Mucosa of stomach (tissue), 1 donor: ENCODE results near the gene PXDN.
"Not testable (repeated sequence)": the region's sequence is repeated elsewhere in the genome, so short reads cannot be mapped to it uniquely, and the experiment has no call there.

Experiments used
- H3K27me3 ChIP-seq: one replicate; pipeline ENCODE4 v1.7.0; 2013; ENCODE audit warnings: mild to moderate bottlenecking, low read length; ENCODE audit not compliant: control insufficient read depth, insufficient read depth
- H3K36me3 ChIP-seq: one replicate; pipeline ENCODE4 v1.7.0; 2013; ENCODE audit warnings: low read length; ENCODE audit not compliant: control insufficient read depth, insufficient read depth
- H3K4me1 ChIP-seq: one replicate; pipeline ENCODE4 v1.7.0; 2013; ENCODE audit warnings: mild to moderate bottlenecking, low read length; ENCODE audit not compliant: control insufficient read depth, insufficient read depth
- H3K4me3 ChIP-seq: one replicate; pipeline ENCODE4 v1.7.0; 2013; ENCODE audit warnings: low read length
- H3K9ac ChIP-seq: one replicate; pipeline ENCODE4 v1.7.0; 2013; ENCODE audit warnings: mild to moderate bottlenecking, low read length, moderate library complexity
- H3K9me3 ChIP-seq: one replicate; pipeline ENCODE4 v1.7.0; 2013; ENCODE audit warnings: mild to moderate bottlenecking, low read length, moderate library complexity; ENCODE audit not compliant: control insufficient read depth
- donor health status: Pancreatic carcinoma.

The PXDN gene

GRCh38 chr2:1718339-1719220 is 25.7 kb downstream of the PXDN start:
- Histone ChIP-seq H3K4me3 (no peak overlapping the region), H3K27me3 (no peaks in the 10 kb centered on the region), H3K9me3 (no peaks in the 10 kb centered on the region), H3K4me1 (no peaks in the 10 kb centered on the region), H3K9ac (no peak overlapping the region), H3K36me3 (no peaks in the 10 kb centered on the region)

GRCh38 chr2:1717113-1717512 is 27.2 kb downstream of the PXDN start:
- Histone ChIP-seq H3K4me3 (no peak overlapping the region), H3K27me3 (no peaks in the 10 kb centered on the region), H3K9ac (no peak overlapping the region), H3K9me3 (no peaks in the 10 kb centered on the region), H3K4me1 (no peaks in the 10 kb centered on the region), H3K36me3 (no peaks in the 10 kb centered on the region)

- H3K9me3 ChIP-seq: no peaks in the 10 kb centered on the region
- H3K27me3 ChIP-seq: no peaks in the 10 kb centered on the region
- H3K9ac ChIP-seq: no peak overlapping the region
- no peaks in the 10 kb centered on the region for H3K36me3 ChIP-seq
- H3K4me1 ChIP-seq: no peaks in the 10 kb centered on the region
- H3K4me3 ChIP-seq: no peak overlapping the region
Measured at GRCh38 chr2:1716441-1716840, 27.9 kb downstream of the PXDN start.

GRCh38 chr2:1716014-1716305 is 28.4 kb downstream of the PXDN start:
- H3K4me1 ChIP-seq, H3K9ac ChIP-seq, H3K36me3 ChIP-seq, H3K4me3 ChIP-seq, H3K27me3 ChIP-seq, H3K9me3 ChIP-seq: not testable (repeated sequence)

GRCh38 chr2:1715184-1716013 is 28.9 kb downstream of the PXDN start:
- no peaks in the 10 kb centered on the region for H3K36me3 ChIP-seq
- H3K27me3 ChIP-seq: no peaks in the 10 kb centered on the region
- no peak overlapping the region for H3K9ac ChIP-seq
- H3K4me1 ChIP-seq: no peaks in the 10 kb centered on the region
- no peak overlapping the region for H3K4me3 ChIP-seq
- no peaks in the 10 kb centered on the region for H3K9me3 ChIP-seq

GRCh38 chr2:1714291-1715064 is 29.8 kb downstream of the PXDN start:
- Histone ChIP-seq H3K36me3 (no peaks in the 10 kb centered on the region), H3K9ac (no peak overlapping the region), H3K4me3 (no peak overlapping the region), H3K9me3 (no peaks in the 10 kb centered on the region), H3K27me3 (no peaks in the 10 kb centered on the region), H3K4me1 (no peaks in the 10 kb centered on the region)

- H3K9ac ChIP-seq: no peak overlapping the region
- H3K27me3 ChIP-seq: no peaks in the 10 kb centered on the region
- H3K9me3 ChIP-seq: no peaks in the 10 kb centered on the region
- H3K36me3 ChIP-seq: no peaks in the 10 kb centered on the region
- H3K4me3 ChIP-seq: no peak overlapping the region
- H3K4me1 ChIP-seq: no peaks in the 10 kb centered on the region
Measured at GRCh38 chr2:1713839-1714236, 30.5 kb downstream of the PXDN start.

- no peaks in the 10 kb centered on the region for H3K9me3 ChIP-seq
- H3K36me3 ChIP-seq: no peaks in the 10 kb centered on the region
- H3K4me3 ChIP-seq: no peak overlapping the region
- peaks cover 1% of the 10 kb centered on the region for H3K4me1 ChIP-seq
- H3K27me3 ChIP-seq: no peaks in the 10 kb centered on the region
- no peak overlapping the region for H3K9ac ChIP-seq
Measured at GRCh38 chr2:1713142-1713838, 31.0 kb downstream of the PXDN start.

GRCh38 chr2:1709946-1710560 is 34.3 kb downstream of the PXDN start:
- Histone ChIP-seq H3K36me3 (no peaks in the 10 kb centered on the region), H3K27me3 (no peaks in the 10 kb centered on the region), H3K9ac (no peak overlapping the region), H3K4me3 (no peak overlapping the region), H3K9me3 (no peaks in the 10 kb centered on the region), H3K4me1 (peaks cover 10% of the 10 kb centered on the region)

- no peaks in the 10 kb centered on the region for H3K9me3 ChIP-seq
- H3K4me1 ChIP-seq: peaks cover 10% of the 10 kb centered on the region
- no peak overlapping the region for H3K9ac ChIP-seq
- no peaks in the 10 kb centered on the region for H3K36me3 ChIP-seq
- H3K4me3 ChIP-seq: no peak overlapping the region
- H3K27me3 ChIP-seq: no peaks in the 10 kb centered on the region
Measured at GRCh38 chr2:1709335-1709605, 35.0 kb downstream of the PXDN start.

GRCh38 chr2:1708476-1709334 is 35.6 kb downstream of the PXDN start:
- Histone ChIP-seq H3K4me1 (peaks cover 10% of the 10 kb centered on the region), H3K9ac (no peak overlapping the region), H3K9me3 (no peaks in the 10 kb centered on the region), H3K4me3 (no peak overlapping the region), H3K27me3 (no peaks in the 10 kb centered on the region), H3K36me3 (no peaks in the 10 kb centered on the region)
